GM13977 (cell line): ENCODE measurements around the gene GIT2.

ENCODE experiments used
- DNase-seq: peaks from one replicate; pipeline ENCODE4 v3.0.0; 2012; ENCODE audit warnings: low spot score
- in situ Hi-C: fragments of 300-500 bp; cut with MboI; formaldehyde crosslinking; loops from one replicate; pipeline ENCODE4 v1.12.0; 2022; ENCODE audit warnings: low sequenced_read_pairs, low pct_unique_long_range_greater_than_20kb, mixed read lengths, inconsistent platforms; ENCODE audit not compliant: unreplicated experiment
- TF ChIP-seq, protein P1 (sequence below): IDR thresholded peaks from 2 replicates; pipeline ENCODE4 v1.5.1; 2012; ENCODE audit warnings: mild to moderate bottlenecking, control low read depth; ENCODE audit not compliant: insufficient read depth; ENCODE audit errors: extremely low read depth, missing control alignments

GIT2 gene

DNA sequence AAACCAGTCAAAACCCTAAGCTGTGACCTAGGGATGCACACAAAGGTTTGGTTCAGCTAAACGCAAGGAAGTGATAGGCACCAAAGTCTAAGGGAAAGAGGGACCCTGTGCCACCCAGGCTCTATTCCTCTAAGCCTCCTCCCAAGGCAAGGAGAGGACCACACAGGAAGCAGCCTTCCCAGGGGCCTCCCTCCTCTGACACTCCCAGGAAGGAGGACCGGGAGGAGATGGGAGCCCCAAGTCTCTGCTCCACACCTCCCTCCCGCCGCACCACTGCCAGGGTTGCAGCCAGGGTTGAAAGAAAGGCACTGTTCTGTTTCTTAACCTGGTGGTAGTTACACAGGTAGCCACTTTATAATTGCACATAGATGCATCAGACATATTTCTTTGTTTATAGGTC, 74.2 kb downstream of the GIT2 start:
- TF ChIP-seq, protein P1, sequence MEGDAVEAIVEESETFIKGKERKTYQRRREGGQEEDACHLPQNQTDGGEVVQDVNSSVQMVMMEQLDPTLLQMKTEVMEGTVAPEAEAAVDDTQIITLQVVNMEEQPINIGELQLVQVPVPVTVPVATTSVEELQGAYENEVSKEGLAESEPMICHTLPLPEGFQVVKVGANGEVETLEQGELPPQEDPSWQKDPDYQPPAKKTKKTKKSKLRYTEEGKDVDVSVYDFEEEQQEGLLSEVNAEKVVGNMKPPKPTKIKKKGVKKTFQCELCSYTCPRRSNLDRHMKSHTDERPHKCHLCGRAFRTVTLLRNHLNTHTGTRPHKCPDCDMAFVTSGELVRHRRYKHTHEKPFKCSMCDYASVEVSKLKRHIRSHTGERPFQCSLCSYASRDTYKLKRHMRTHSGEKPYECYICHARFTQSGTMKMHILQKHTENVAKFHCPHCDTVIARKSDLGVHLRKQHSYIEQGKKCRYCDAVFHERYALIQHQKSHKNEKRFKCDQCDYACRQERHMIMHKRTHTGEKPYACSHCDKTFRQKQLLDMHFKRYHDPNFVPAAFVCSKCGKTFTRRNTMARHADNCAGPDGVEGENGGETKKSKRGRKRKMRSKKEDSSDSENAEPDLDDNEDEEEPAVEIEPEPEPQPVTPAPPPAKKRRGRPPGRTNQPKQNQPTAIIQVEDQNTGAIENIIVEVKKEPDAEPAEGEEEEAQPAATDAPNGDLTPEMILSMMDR: no peak
- in situ Hi-C loops: no loop called here
- no peak for DNase-seq

- TF ChIP-seq, protein P1: no peak
- in situ Hi-C loops: no loop called here
- DNase-seq: no peak
These were observed 75.8 kb downstream of the GIT2 start for GRCh38 chr12:109920261-109920780.

GRCh38 chr12:109919456-109919855, 76.7 kb downstream of the GIT2 start:
- in situ Hi-C loops: no loop called here
- TF ChIP-seq, protein P1: no peak
- no peak for DNase-seq

DNA sequence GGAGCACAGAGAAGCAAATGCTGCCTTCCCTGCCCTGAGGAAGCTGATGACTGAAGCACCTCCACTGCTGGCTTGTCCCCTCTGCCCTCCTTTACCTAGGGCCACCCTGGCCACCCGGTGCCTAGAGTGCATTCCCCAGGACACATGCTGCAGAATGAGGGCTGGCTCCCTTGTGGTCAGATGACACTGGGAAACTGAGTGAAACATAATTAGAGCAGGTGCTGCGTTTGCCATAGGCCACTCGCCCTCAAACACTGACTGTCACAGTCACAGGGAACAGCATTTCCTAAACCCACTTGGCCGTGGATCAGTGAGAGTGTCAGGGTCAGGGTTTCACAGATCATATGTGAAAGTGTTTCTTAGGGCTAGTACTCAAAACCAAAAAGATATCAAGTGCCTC, 80.1 kb downstream of the GIT2 start:
- DNase-seq: no peak
- in situ Hi-C loops: no loop called here
- TF ChIP-seq, protein P1: no peak

- TF ChIP-seq, protein P1: no peak
- DNase-seq: no peak
- in situ Hi-C loops: no loop called here
These were observed 80.8 kb downstream of the GIT2 start for GRCh38 chr12:109915171-109916040.

DNA sequence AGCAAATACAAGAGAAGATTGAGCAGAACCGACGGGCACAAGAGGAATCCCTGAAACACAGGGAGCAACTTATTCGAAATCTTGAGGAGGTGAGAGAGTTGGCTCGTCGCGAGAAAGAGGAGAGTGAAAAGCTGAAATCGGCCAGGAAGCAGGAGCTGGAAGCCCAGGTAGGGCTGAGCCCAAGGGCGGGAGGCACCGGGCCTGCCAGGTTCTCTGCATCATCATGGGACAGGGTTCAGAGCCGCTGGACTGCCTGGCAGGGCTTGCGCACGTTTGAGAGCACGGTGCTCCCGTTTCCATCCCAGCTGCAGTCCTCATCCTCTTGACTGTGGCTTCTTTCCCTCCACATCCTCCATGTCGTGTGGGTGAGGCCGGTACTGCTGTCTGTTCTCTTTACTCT, 81.7 kb downstream of the GIT2 start:
- no peak for DNase-seq
- TF ChIP-seq, protein P1: no peak
- in situ Hi-C loops: no loop called here
